MCF 10A (cell line): Measurements from ENCODE around the gene PLA2G6. TPM values are rescaled to one million over a fixed set of nuclear protein-coding genes. Genes with fewer than 3 reads are reported as not detected.

Experiments used
- BruUV-seq: library from RNA; stranded (reverse); fragments of 400-500 nt; replicated peaks from 2 replicates; lab custom pipeline; 2021; lab: Mats Ljungman, UMichigan
- CTCF ChIA-PET: fragments of 300-600 bp; sonication (Branson Sonifier 250); formaldehyde crosslinking; extraction: SDS; loops from one replicate; lab custom pipeline; 2021; ENCODE audit warnings: antibody characterized with exemption, inconsistent platforms; lab: Yijun Ruan, JAX
- POLR2A ChIA-PET: fragments of 300-600, 350-650 bp; sonication (Branson Sonifier 250); formaldehyde crosslinking; extraction: SDS; loops from one replicate; lab custom pipeline; 2020; ENCODE audit warnings: antibody characterized with exemption, inconsistent platforms; lab: Yijun Ruan, JAX
- DNase-seq: peaks from one replicate; pipeline ENCODE4 v3.0.0-alpha.2; 2018; ENCODE audit not compliant: unreplicated experiment
- H3K27ac Mint-ChIP-seq: one replicate; pipeline ENCODE4 v1.8.0; 2022; ENCODE audit warnings: mild to moderate bottlenecking, low read depth, mixed read lengths; ENCODE audit not compliant: unreplicated experiment
- H3K27me3 Mint-ChIP-seq: one replicate; pipeline ENCODE4 v1.8.0; 2022; ENCODE audit warnings: mixed read lengths; ENCODE audit not compliant: insufficient read depth, unreplicated experiment
- H3K36me3 Mint-ChIP-seq: one replicate; pipeline ENCODE4 v1.8.0; 2022; ENCODE audit warnings: mild to moderate bottlenecking, moderate library complexity, mixed read lengths; ENCODE audit not compliant: insufficient read depth, unreplicated experiment
- H3K4me1 Mint-ChIP-seq: one replicate; pipeline ENCODE4 v1.8.0; 2022; ENCODE audit warnings: mixed read lengths; ENCODE audit not compliant: insufficient read depth, unreplicated experiment
- H3K4me3 Mint-ChIP-seq: one replicate; pipeline ENCODE4 v1.8.0; 2022; ENCODE audit warnings: mild to moderate bottlenecking, moderate library complexity, mixed read lengths; ENCODE audit not compliant: unreplicated experiment
- H3K9me3 Mint-ChIP-seq: one replicate; pipeline ENCODE4 v1.8.0; 2022; ENCODE audit warnings: mixed read lengths; ENCODE audit not compliant: unreplicated experiment
- CTCF ChIP-seq: fragments of 200-600 bp; IDR thresholded peaks from one replicate; pipeline ENCODE4 v1.8.0; 2022; ENCODE audit warnings: antibody characterized with exemption, mild to moderate bottlenecking; ENCODE audit not compliant: unreplicated experiment
- intact Hi-C: fragments of 100-400 bp; cut with micrococcal nuclease; formaldehyde crosslinking; loops from 2 replicates; pipeline ENCODE4 v1.14.1; 2022
- total RNA-seq: library from RNA; stranded (reverse); gene quantifications from 2 replicates; pipeline ENCODE4 v1.2.3, GENCODE V29; 2022

Gene PLA2G6
- total RNA-seq, 1 experiment from 2014 or later: 37.5 TPM

GRCh38 chr22:38075105-38075825 is 106.4 kb downstream of the PLA2G6 start:
- Mint-ChIP-seq H3K4me3 (no peak overlapping the region), H3K27ac (no peak overlapping the region), H3K9me3 (no peaks in the 10 kb centered on the region), H3K4me1 (no peaks in the 10 kb centered on the region), H3K36me3 (peaks cover 27% of the 10 kb centered on the region), H3K27me3 (no peaks in the 10 kb centered on the region)
- no peak for TF ChIP-seq CTCF
- CTCF ChIA-PET: interaction anchor here (0.5 to 1.2 kb wide), 2 partner anchors 22 to 25 kb away, joined by 3 to 4 read pairs; no protein-coding TSS in a partner anchor
- DNase-seq: no peak
- BruUV-seq: no TSS peak
- intact Hi-C loops: no loop called here
- POLR2A ChIA-PET: interaction anchor here (0.5 to 0.6 kb wide), 3 partner anchors 8 to 381 kb away, joined by 3 to 4 read pairs (median 3); no protein-coding TSS in a partner anchor

GRCh38 chr22:38074181-38075104 is 107.2 kb downstream of the PLA2G6 start:
- no peak for DNase-seq
- H3K27me3 Mint-ChIP-seq: no peaks in the 10 kb centered on the region
- no peak overlapping the region for H3K27ac Mint-ChIP-seq
- no peak overlapping the region for H3K4me3 Mint-ChIP-seq
- CTCF ChIA-PET: interaction anchor here (1.2 kb wide), 1 partner anchor 24 kb away, joined by 4 read pairs; no protein-coding TSS in a partner anchor
- POLR2A ChIA-PET: interaction anchor here (0.6 kb wide), 2 partner anchors 167 to 323 kb away, joined by 3 read pairs; no protein-coding TSS in a partner anchor
- peaks cover 27% of the 10 kb centered on the region for H3K36me3 Mint-ChIP-seq
- TF ChIP-seq CTCF: no peak
- no TSS peak for BruUV-seq
- intact Hi-C loops: no loop called here
- no peaks in the 10 kb centered on the region for H3K9me3 Mint-ChIP-seq
- no peaks in the 10 kb centered on the region for H3K4me1 Mint-ChIP-seq

GRCh38 chr22:38073150-38074130 is 108.2 kb downstream of the PLA2G6 start:
- intact Hi-C loops: no loop called here
- no peaks in the 10 kb centered on the region for H3K9me3 Mint-ChIP-seq
- CTCF ChIA-PET: no interaction called here

More at GRCh38 chr22:38073150-38074130, 108.2 kb downstream of the PLA2G6 start:
- no peak for DNase-seq
- no peak overlapping the region for H3K27ac Mint-ChIP-seq
- peaks cover 27% of the 10 kb centered on the region for H3K36me3 Mint-ChIP-seq
- POLR2A ChIA-PET: no interaction called here
- H3K4me3 Mint-ChIP-seq: no peak overlapping the region
- TF ChIP-seq CTCF: no peak
- no TSS peak for BruUV-seq
- H3K27me3 Mint-ChIP-seq: no peaks in the 10 kb centered on the region
- H3K4me1 Mint-ChIP-seq: no peaks in the 10 kb centered on the region
